ACC112 (cell line): ENCODE measurements around the gene KCNMB2.

Source experiments
- H2AFZ ChIP-seq: fragments of 200-600 bp; sonication (generic); one replicate; pipeline ENCODE4 v1.6.0; 2017; ENCODE audit warnings: antibody characterized with exemption, low read length; ENCODE audit not compliant: unreplicated experiment
- H3K27ac ChIP-seq: fragments of 200-600 bp; sonication (generic); 2 replicates; pipeline ENCODE4 v1.5.1; 2014; ENCODE audit warnings: low read depth, mild to moderate bottlenecking, antibody characterized with exemption, low read length, moderate library complexity
- H3K27me3 ChIP-seq: fragments of 200-600 bp; sonication (generic); 2 replicates; pipeline ENCODE4 v1.6.1; 2014; ENCODE audit warnings: mild to moderate bottlenecking, antibody characterized with exemption, low read length, moderate library complexity, mixed read lengths; ENCODE audit not compliant: insufficient read depth
- H3K36me3 ChIP-seq: fragments of 200-600 bp; sonication (generic); 2 replicates; pipeline ENCODE4 v1.6.1; 2016; ENCODE audit warnings: mild to moderate bottlenecking, antibody characterized with exemption, low read length, moderate library complexity, mixed read lengths; ENCODE audit not compliant: insufficient read depth
- H3K4me1 ChIP-seq: fragments of 200-600 bp; sonication (generic); one replicate; pipeline ENCODE4 v1.6.1; 2016; ENCODE audit warnings: low read length, mixed read lengths; ENCODE audit not compliant: insufficient read depth, unreplicated experiment, control insufficient read depth
- H3K4me3 ChIP-seq: fragments of 200-600 bp; sonication (generic); 2 replicates; pipeline ENCODE4 v1.5.1; 2014; ENCODE audit warnings: mild to moderate bottlenecking, low read depth, low read length
- H3K79me2 ChIP-seq: fragments of 200-600 bp; sonication (generic); one replicate; pipeline ENCODE4 v1.6.0; 2016; ENCODE audit warnings: low read length; ENCODE audit not compliant: control insufficient read depth, unreplicated experiment, insufficient read depth

The KCNMB2 gene

GRCh38 chr3:178808748-178809147 lies 272.5 kb downstream of the KCNMB2 start:
- Histone ChIP-seq H3K4me3 (no peak overlapping the region), H3K27ac (no peak overlapping the region), H3K79me2 (no peaks in the 10 kb centered on the region), H3K27me3 (no peaks in the 10 kb centered on the region), H3K36me3 (no peaks in the 10 kb centered on the region), H3K4me1 (no peaks in the 10 kb centered on the region), H2AFZ (no peak overlapping the region)

GRCh38 chr3:178810181-178810580 lies 273.9 kb downstream of the KCNMB2 start:
- H3K4me1 ChIP-seq, result no peaks in the 10 kb centered on the region
- no peaks in the 10 kb centered on the region for H3K27me3 ChIP-seq
- no peaks in the 10 kb centered on the region for H3K36me3 ChIP-seq
- no peak overlapping the region for H3K27ac ChIP-seq
- H3K4me3 ChIP-seq, result no peak overlapping the region
- H3K79me2 ChIP-seq, result no peaks in the 10 kb centered on the region
- H2AFZ ChIP-seq, result no peak overlapping the region

DNA sequence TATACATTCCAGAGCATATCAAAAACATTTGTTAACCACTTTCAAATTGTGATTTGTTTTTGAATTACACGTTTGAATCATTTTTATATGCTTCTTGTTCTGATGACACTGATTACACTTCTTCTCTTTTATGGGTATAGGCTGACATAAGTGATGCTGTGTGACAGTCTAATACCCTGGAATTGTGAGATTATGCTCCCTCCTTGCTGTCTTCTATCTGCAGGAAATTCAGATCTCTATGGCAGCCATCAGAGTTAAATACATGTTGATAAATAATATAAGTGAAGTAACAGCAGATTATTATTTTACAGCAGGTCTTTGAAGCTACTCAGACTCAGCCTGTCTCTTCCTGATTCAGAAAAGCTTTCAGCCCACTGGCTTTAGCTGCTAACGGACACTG lies 286.5 kb downstream of the KCNMB2 start:
- no peak overlapping the region for H2AFZ ChIP-seq
- no peaks in the 10 kb centered on the region for H3K4me1 ChIP-seq
- H3K36me3 ChIP-seq, result no peaks in the 10 kb centered on the region
- H3K4me3 ChIP-seq, result no peak overlapping the region
- no peak overlapping the region for H3K27ac ChIP-seq
- no peaks in the 10 kb centered on the region for H3K27me3 ChIP-seq
- no peaks in the 10 kb centered on the region for H3K79me2 ChIP-seq

- Histone ChIP-seq H2AFZ (no peak overlapping the region), H3K4me3 (no peak overlapping the region), H3K79me2 (no peaks in the 10 kb centered on the region), H3K4me1 (no peaks in the 10 kb centered on the region), H3K27ac (no peak overlapping the region), H3K27me3 (no peaks in the 10 kb centered on the region), H3K36me3 (no peaks in the 10 kb centered on the region)
Measured at GRCh38 chr3:178823150-178823549, 286.9 kb downstream of the KCNMB2 start.

- no peak overlapping the region for H3K4me3 ChIP-seq
- no peaks in the 10 kb centered on the region for H3K27me3 ChIP-seq
- no peaks in the 10 kb centered on the region for H3K79me2 ChIP-seq
- H3K27ac ChIP-seq, result no peak overlapping the region
- no peak overlapping the region for H2AFZ ChIP-seq
- H3K36me3 ChIP-seq, result no peaks in the 10 kb centered on the region
- H3K4me1 ChIP-seq, result no peaks in the 10 kb centered on the region
Measured at GRCh38 chr3:178823591-178824246, 287.5 kb downstream of the KCNMB2 start.

GRCh38 chr3:178826435-178827123 lies 290.3 kb downstream of the KCNMB2 start:
- Histone ChIP-seq H3K36me3 (no peaks in the 10 kb centered on the region), H3K4me3 (no peak overlapping the region), H3K79me2 (no peaks in the 10 kb centered on the region), H3K4me1 (no peaks in the 10 kb centered on the region), H3K27ac (no peak overlapping the region), H2AFZ (no peak overlapping the region), H3K27me3 (no peaks in the 10 kb centered on the region)

DNA sequence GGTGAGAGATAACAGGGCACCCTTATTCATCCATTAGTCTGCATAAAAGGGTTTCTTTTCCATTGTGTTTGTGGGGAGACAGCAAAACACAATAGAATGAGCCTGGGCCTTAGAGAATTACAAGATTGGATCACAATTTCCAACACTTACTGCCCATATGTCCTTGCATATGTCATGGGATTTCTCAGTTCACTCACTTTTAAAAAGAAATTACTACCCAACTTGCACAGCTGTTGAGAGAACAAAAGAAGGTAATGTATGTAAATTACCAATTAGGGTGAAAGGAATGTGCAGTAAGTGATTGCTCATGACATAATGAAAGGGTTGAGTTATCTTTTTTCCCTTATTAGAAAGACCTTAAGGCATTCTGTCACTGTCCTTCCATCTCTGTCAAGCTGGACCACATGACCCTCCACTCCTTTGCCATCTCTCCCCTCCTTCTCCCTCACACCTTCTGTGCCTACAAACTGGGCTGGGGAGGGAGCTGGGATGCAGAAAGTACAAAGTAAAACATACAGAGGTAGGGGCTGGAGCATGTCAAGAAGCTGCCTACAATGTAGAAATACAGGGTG lies 291.1 kb downstream of the KCNMB2 start:
- Histone ChIP-seq H3K79me2 (no peaks in the 10 kb centered on the region), H3K36me3 (no peaks in the 10 kb centered on the region), H2AFZ (no peak overlapping the region), H3K27me3 (no peaks in the 10 kb centered on the region), H3K4me3 (no peak overlapping the region), H3K27ac (no peak overlapping the region), H3K4me1 (no peaks in the 10 kb centered on the region)

DNA sequence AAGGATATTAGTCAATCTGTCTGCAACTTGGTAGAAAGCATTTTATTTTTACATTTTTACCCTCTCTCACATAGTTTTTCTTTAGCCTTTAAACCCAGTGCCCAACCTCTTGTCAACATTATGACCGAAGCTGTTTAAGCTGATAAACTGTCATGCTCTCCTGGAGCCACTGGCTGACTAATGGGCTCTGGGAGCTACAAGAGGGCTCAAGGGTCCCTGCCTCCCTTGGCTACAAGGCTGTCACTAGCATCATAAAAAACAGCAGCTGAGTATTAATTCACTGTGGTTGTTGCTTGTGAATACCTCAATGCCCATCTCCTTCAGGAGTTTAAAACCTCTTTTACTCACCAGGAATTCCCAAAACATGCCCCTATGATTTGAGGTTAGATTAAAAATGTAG lies 297.5 kb downstream of the KCNMB2 start:
- no peaks in the 10 kb centered on the region for H3K27me3 ChIP-seq
- H3K4me1 ChIP-seq, result no peaks in the 10 kb centered on the region
- no peaks in the 10 kb centered on the region for H3K36me3 ChIP-seq
- no peak overlapping the region for H3K27ac ChIP-seq
- no peak overlapping the region for H2AFZ ChIP-seq
- H3K79me2 ChIP-seq, result no peaks in the 10 kb centered on the region
- H3K4me3 ChIP-seq, result no peak overlapping the region

GRCh38 chr3:178835033-178835432 lies 298.8 kb downstream of the KCNMB2 start:
- no peaks in the 10 kb centered on the region for H3K36me3 ChIP-seq
- no peaks in the 10 kb centered on the region for H3K79me2 ChIP-seq
- no peaks in the 10 kb centered on the region for H3K27me3 ChIP-seq
- no peak overlapping the region for H3K27ac ChIP-seq
- no peak overlapping the region for H3K4me3 ChIP-seq
- no peaks in the 10 kb centered on the region for H3K4me1 ChIP-seq
- H2AFZ ChIP-seq, result no peak overlapping the region

- no peaks in the 10 kb centered on the region for H3K36me3 ChIP-seq
- no peak overlapping the region for H3K4me3 ChIP-seq
- H3K27ac ChIP-seq, result no peak overlapping the region
- no peaks in the 10 kb centered on the region for H3K79me2 ChIP-seq
- H3K4me1 ChIP-seq, result no peaks in the 10 kb centered on the region
- no peak overlapping the region for H2AFZ ChIP-seq
- H3K27me3 ChIP-seq, result no peaks in the 10 kb centered on the region
Measured at GRCh38 chr3:178837512-178837911, 301.3 kb downstream of the KCNMB2 start.

GRCh38 chr3:178840586-178840985 lies 304.4 kb downstream of the KCNMB2 start:
- H3K36me3 ChIP-seq, result no peaks in the 10 kb centered on the region
- H3K79me2 ChIP-seq, result no peaks in the 10 kb centered on the region
- no peak overlapping the region for H2AFZ ChIP-seq
- H3K4me3 ChIP-seq, result no peak overlapping the region
- H3K4me1 ChIP-seq, result peaks cover 5% of the 10 kb centered on the region
- H3K27ac ChIP-seq, result no peak overlapping the region
- no peaks in the 10 kb centered on the region for H3K27me3 ChIP-seq
